GM19193 (cell line): ENCODE data around the gene KLHDC2.

ENCODE experiments used
- POLR2A ChIP-seq: IDR thresholded peaks from 4 replicates; pipeline ENCODE4 v1.6.1; 2011; ENCODE audit not compliant: insufficient read depth, insufficient read length; ENCODE audit errors: extremely low read depth

Gene KLHDC2, protein sequence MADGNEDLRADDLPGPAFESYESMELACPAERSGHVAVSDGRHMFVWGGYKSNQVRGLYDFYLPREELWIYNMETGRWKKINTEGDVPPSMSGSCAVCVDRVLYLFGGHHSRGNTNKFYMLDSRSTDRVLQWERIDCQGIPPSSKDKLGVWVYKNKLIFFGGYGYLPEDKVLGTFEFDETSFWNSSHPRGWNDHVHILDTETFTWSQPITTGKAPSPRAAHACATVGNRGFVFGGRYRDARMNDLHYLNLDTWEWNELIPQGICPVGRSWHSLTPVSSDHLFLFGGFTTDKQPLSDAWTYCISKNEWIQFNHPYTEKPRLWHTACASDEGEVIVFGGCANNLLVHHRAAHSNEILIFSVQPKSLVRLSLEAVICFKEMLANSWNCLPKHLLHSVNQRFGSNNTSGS

DNA sequence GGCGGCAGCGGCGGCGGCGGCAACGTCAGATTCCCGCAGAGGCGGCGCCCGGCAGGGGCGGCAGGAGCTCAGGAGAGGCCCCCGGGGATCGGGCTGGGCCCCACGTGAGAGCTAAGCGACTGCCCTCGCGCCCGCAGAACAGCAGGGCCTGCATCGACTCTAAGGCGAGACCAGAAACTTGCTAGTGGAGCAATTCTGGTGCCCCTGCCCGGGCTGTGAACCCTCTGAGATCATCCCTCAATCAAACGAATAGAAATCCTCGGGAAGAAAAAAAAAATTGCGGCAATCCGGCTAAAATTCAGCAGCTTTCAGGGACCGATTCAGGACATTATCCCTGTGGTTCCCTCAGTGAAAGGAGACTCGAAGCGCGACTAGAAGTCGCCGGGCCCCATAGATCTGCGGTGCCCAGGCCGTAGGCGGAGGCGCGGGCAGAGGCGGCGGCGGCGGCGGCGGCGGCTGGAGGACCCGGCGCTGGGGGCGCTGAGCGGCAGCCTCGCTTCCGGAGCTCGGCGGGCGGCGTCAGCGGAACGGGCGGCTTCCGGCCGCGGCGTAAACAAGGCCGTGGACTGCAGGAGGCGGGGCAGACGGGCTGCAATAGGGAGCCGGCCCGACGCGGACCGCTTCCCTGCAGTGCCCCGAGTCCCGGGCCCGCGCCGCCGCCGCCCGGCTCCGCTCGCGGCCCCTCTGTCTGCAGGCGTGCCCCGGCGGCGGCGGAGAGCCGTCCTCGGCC, at the start of gene KLHDC2:
KLHDC2 (plus strand) TSS at position 583 of the 730 bp plus-strand sequence. CDS start 316 bp downstream, outside the sequence.
- peak; percentile 72 for TF ChIP-seq POLR2A

- no peak for TF ChIP-seq POLR2A
These were observed 47.2 kb upstream of the KLHDC2 start for GRCh38 chr14:49720744-49721143.

DNA sequence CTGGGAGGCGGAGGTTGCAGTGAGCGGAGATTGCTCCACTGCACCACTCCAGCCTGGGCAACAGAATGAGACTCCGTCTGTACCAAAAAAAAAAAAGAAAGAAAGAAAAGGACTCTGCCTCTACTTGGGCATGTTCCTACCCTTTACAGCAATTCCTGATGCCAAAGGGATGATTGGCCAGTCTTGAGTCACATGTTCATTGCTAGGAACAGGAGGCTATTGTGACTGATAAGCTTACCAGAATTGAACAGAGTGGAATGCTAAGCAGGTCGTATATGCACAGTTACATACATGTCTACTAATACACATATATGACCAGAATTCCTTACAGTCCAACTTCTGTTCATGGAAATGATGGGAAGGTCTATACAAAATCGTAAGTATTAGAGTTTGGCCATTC, 40.8 kb upstream of the KLHDC2 start:
- no peak for TF ChIP-seq POLR2A

DNA sequence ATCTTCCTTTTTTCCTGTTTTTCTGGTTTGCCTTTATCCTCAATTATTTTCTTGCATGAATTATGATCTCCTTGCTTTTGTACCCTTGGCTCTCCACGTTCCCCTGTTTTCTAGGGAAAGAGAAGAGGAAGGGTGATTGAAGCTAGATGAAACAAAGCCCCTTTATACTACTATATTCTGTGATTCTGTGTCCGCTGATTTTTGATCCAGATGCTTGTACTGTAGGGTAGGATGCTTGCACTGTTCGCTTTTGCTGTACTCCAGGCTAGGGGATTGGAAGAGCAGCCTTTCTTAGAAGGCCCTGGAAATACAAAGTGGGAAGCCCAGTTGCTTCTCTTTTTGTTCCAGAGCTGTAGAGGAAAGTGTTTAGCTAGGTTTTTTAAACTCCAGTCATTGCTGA, 35.1 kb upstream of the KLHDC2 start:
- no peak for TF ChIP-seq POLR2A

GRCh38 chr14:49733836-49734235, 34.1 kb upstream of the KLHDC2 start:
- TF ChIP-seq POLR2A: no peak

- TF ChIP-seq POLR2A: no peak
These were observed 22.8 kb upstream of the KLHDC2 start for GRCh38 chr14:49745191-49745590.

DNA sequence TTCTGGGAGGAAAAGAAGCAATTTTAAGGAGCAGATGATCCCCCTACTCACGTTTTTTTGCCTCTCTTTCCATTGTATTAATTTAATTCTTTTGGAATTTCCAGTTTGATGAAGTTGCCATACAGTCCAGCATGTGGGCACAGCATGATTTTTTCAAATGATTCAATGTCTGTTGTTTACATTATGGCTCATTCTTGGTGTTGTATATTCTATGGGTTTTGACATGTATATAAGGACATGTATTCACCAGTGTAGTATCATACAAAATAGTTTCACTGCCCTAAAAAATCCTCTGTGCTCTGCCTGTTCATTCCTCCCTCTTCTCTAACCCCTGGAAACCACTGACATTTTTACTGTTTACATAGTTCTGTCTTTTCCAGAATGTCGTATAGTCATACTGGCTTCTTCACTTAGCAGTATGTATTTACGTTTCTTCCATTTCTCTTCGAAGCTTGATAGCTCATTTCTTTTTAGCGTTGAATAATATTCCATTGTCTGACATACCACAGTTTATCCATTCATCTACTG, 13.3 kb upstream of the KLHDC2 start:
- no peak for TF ChIP-seq POLR2A

GRCh38 chr14:49755378-49755777, 12.6 kb upstream of the KLHDC2 start:
- TF ChIP-seq POLR2A: no peak

DNA sequence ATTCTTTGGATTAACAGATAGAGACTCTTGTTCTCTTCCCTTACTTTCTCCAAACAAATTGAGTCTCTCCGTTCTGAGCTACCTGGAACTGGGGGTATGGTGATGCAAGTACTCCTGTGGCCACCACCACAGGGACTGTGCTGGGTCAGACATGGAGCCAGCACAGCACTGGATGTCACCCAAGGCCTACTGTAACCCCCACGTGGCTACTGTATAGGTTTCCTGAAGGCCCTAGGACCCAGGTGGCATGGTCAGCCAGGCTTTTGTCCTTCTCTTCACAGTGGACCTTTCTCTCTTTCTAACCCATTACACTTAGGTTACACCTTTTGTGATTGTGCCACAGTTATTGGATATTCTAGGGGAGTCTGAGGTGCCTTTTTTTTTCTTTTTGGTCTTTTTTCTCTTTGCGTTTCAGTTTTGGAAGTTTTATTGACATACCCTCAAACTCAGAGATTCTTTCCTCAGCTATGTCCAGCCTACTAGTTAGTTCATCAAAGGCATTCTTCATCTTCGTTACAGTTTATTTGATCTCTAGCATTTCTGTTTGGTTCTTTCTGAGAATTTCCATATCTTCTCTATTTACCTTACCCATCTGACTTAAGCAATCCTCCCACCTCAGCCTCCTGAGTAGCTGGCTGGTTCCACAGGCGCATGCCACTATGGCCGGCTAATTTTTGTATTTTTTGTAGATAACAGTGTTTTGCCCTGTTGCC, 6.0 kb upstream of the KLHDC2 start:
- no peak for TF ChIP-seq POLR2A

DNA sequence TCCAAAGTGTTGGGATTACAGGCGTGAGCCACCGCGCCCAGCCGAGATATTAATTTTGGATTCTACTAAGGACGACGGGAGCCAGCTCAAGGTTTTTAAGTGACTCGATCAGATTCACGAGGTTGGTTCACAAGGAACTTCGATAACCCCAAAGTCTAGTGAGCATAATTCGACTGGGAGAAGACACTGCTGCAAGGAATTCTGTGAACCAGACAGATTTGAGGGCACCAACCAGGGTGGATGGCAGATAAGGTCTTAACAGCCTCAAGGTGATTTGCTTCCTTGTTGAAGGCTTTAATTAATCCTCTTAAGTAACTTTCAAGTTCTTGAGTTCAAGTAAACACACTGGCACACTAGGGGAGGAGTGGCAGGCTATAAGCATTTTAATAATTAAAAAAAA, 1.1 kb upstream of the KLHDC2 start:
- TF ChIP-seq POLR2A: no peak

DNA sequence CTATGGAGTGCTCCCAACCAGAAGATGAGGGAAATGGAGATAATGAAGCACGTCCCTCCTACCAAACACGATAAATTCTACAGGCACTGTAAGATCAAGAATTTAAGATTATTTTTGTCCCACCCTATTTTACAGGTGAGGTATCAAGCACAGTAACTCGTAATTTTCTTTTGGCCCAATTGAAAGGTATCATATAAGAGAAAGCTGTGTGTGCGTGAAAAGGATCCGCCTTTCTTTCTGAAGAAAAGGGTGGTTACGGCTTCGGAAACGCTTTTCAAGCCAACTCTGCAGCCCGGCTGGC, 733 bp upstream of the KLHDC2 start:
- no peak for TF ChIP-seq POLR2A

- TF ChIP-seq POLR2A: no peak
These were observed 558 bp downstream of the KLHDC2 start for GRCh38 chr14:49768301-49769121.

DNA sequence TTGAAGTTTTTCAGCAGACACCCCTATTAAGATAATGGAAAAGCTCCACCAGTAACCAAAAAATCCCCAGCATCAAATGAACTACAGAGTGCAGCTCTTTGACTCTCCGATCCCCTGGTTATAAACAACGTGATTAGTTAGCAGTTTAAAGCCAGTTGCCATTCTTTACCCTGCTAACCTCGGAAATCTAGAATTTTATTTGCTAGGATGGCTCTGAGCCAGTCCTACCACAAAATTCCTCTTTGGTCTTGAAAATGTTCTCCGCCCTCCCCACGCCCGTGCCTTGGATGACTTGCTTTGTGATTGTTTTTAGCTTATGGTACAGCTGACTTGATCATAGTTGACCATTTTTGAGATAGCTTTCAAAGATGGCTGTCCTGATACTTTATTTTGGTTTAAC, 1.2 kb downstream of the KLHDC2 start:
- no peak for TF ChIP-seq POLR2A

GRCh38 chr14:49769581-49770211, 1.7 kb downstream of the KLHDC2 start:
- no peak for TF ChIP-seq POLR2A
